ENCODE measurements around the gene ANKRD7. TPM values are rescaled to one million over a fixed set of nuclear protein-coding genes. Genes with fewer than 3 reads are reported as not detected.
A peak's percentile ranks its signal among the peaks of the same experiment; 100 is the strongest.

The ANKRD7 gene, protein sequence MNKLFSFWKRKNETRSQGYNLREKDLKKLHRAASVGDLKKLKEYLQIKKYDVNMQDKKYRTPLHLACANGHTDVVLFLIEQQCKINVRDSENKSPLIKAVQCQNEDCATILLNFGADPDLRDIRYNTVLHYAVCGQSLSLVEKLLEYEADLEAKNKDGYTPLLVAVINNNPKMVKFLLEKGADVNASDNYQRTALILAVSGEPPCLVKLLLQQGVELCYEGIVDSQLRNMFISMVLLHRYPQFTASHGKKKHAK
- polyA plus RNA-seq, result not detected

DNA sequence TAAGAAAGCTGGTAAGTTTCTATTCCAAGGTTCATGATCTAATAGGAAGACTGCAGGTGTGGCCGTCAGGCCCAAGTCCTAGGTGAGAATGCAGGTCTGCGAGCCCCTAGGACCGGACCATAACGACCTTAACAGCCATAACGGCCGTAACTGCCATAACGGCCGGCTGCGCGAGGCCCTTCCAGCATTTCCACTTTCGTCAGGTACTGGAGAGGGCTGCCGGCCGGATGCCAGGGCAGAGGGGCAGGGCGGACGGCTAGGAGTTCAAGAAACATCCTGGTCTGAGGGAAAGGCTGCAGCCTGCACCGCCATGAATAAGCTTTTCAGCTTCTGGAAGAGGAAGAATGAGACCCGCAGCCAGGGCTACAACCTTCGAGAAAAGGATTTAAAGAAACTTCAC, at the start of gene ANKRD7:
Gene ANKRD7 (plus strand): TSS at position 184 of the 400 bp plus-strand sequence. CDS start 127 bp downstream, at position 311.
- Mint-ChIP-seq H3K4me3 (no peak within 1 kb of the TSS), H3K4me1 (no peaks in the 10 kb centered on the region), H3K27me3 (ENCODE audit: low read depth in 3 of 3) (peaks cover 2 to 5% (median 2%) of the 10 kb centered on the region in 3 donors), H3K36me3 (no peaks in the 10 kb centered on the region), H3K27ac (no peak within 1 kb of the TSS), H3K9me3 (no peaks in the 10 kb centered on the region)
- DNase-seq, result no peak

DNA sequence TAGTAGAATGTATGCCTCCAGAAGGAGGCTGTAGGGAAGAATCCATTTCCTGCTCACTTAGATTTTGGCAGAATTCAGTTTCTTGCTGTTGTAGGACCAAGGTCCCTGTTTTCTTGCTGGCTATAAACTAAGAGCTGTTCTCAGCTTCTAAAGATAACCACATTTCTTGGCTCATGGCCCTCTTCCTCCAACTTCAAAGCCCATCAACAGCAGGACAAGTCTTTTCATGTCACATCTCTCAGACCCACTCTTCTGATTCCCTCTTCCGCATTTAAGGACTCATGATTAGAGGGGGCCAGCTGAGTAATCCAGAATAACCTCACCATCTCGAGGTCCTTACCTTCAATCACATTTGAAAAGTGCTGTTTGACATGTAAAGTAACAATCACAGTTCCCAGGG, 48.8 kb upstream of the ANKRD7 start:
- Mint-ChIP-seq H3K4me3 (no peak overlapping the region), H3K9me3 (no peaks in the 10 kb centered on the region), H3K27me3 (ENCODE audit: low read depth in 3 of 3) (peaks cover 1 to 9% (median 9%) of the 10 kb centered on the region in 3 donors), H3K27ac (no peak overlapping the region), H3K4me1 (no peaks in the 10 kb centered on the region), H3K36me3 (no peaks in the 10 kb centered on the region)
- no peak for DNase-seq

DNA sequence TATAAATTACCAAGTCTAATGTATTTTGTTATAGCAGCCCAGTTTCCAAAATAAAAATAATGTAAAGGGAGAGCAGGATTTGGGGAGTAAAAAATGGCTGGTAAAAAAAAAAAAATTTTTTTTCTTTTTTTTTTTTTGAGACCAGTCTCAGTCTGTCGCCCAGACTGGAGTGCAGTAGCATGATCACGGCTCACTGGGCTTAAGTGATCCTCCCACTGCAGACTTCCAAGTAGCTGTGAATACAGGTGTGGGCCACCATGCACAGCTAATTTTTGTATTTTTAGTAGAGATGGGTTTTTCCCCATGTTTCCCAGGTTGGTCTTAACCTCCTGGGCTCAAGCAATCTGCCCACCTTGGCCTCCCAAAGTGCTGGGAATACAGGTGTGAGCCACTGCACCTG, 45.3 kb upstream of the ANKRD7 start:
- no peaks in the 10 kb centered on the region for H3K9me3 Mint-ChIP-seq
- H3K4me3 Mint-ChIP-seq, result no peak overlapping the region

DNA sequence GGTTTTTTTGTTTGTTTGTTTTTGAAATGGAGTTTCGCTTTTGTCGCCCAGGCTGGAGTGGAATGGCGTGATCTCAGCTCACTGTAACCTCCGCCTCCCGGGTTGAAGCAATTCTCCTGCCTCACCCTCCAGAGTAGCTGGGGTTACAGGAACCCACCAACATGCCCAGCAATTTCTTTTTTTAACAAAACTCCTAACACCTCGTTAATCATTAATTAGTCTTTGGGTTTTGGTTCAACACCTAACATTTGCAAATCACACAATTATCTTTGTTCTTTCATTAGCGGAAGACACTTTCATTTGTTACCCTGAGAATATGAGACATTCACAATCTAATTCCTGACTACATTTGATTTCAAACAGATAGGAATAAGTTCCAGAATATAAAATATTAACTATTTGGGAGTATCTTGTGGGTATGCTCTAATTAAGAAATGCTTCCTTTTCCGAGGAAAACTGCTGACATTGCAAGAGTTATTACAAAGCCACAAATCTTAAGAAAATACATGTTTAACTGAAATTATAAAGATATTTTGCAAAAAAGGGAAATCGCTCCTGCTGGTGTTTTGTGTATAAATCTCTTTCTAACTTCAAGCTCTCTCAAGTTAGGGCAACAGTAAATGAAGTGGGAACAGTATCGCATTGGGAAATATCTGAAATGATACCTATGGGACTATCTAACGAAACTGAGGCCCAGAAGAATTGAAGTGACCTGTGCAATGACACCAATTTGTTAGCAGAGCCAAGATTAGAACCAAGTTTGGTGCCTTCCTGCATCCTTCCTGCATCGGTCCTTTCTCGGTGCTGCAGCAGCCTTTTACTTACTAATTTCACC, 41.7 kb upstream of the ANKRD7 start:
- peak in 1 of 3 donors; percentile 4 for DNase-seq
- Mint-ChIP-seq H3K27ac (peak overlapping the region; percentile 98 to 100 (median 98)), H3K27me3 (ENCODE audit: low read depth in 3 of 3) (peaks cover 7 to 20% (median 8%) of the 10 kb centered on the region in 3 donors), H3K9me3 (no peaks in the 10 kb centered on the region), H3K4me3 (peak overlapping the region; percentile 91 to 99 (median 95)), H3K36me3 (peaks cover 0 to 4% (median 0%) of the 10 kb centered on the region in 3 donors), H3K4me1 (peaks cover 42 to 54% of the 10 kb centered on the region in 2 donors)

More for the DNA sequence above, 45.3 kb upstream of the ANKRD7 start:
- H3K36me3 Mint-ChIP-seq, result peaks cover 0 to 4% (median 0%) of the 10 kb centered on the region in 3 donors
- H3K4me1 Mint-ChIP-seq, result peaks cover 16 to 19% of the 10 kb centered on the region in 2 donors
- no peak for DNase-seq
- peaks cover 5 to 15% (median 11%) of the 10 kb centered on the region in 3 donors for H3K27me3 Mint-ChIP-seq (ENCODE audit: low read depth in 3 of 3)
- H3K27ac Mint-ChIP-seq, result no peak overlapping the region

DNA sequence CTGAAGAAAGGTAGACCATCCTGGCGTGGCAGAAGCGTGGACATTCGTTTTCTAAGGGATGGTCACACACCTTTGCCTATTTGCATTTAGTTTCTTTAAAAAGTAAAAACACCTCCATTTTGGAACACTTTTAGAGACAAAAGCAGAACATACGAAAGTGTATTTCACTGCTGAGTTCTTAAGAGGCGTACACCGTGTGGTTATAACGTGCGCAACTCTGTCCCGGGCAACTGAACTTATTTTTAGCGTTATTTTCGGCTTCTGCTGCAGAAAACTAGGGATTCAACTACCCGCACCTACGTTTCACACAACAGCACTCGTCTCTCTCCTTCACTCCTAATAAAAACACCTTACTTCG, 41.1 kb upstream of the ANKRD7 start:
- H3K9me3 Mint-ChIP-seq, result no peaks in the 10 kb centered on the region
- peaks cover 0 to 9% (median 5%) of the 10 kb centered on the region in 3 donors for H3K36me3 Mint-ChIP-seq
- peaks cover 7 to 21% (median 8%) of the 10 kb centered on the region in 3 donors for H3K27me3 Mint-ChIP-seq (ENCODE audit: low read depth in 3 of 3)
- H3K27ac Mint-ChIP-seq, result peak overlapping the region; percentile 98 to 100 (median 98)
- no peak for DNase-seq
- peaks cover 44 to 60% of the 10 kb centered on the region in 2 donors for H3K4me1 Mint-ChIP-seq
- peak overlapping the region; percentile 91 to 99 (median 95) for H3K4me3 Mint-ChIP-seq

DNA sequence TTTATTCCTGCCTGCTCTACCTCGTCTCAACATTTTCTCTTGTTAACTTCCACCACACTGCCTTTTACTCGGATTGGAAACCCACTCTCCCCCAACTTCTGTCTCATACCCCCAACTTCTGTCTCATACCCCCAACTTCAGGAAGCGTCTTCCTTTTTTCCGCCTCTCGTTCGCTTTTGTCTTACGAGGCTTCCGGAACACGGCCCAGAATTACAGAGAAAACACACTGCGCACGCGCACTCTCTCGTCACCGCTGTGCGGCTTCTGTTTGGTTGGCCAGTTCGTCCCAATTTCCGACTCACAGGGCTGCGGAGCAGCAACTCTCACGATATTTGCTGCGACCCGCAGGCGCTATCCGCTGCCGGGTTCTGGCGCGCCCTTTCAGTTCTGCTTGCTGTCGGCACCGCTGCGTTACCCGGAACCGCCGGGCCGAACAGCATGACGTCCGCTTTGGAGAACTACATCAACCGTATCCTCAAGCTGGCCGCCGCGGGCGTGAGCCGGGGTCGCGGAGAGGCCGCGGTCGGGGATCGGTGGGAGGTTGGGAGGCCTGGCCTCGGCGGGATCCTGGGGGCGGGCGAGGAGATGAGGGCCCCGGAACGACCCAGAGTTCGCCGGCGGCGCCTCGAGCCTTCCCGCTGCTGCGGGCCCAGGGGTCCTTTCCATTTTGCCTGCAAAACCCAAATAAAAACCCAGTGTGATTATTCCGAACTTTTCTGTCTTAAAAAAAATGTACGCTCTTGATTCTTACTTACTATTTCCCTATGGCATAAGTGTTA, 40.5 kb upstream of the ANKRD7 start, which contains the start of gene LSM8:
Gene LSM8 (plus strand): TSS at position 379 of the 779 bp plus-strand sequence. CDS start 60 bp downstream, at position 439.
- Mint-ChIP-seq H3K4me1 (peaks cover 44 to 61% of the 10 kb centered on the region in 2 donors), H3K4me3 (peak within 1 kb of the TSS; percentile 91 to 99 (median 95)), H3K27me3 (ENCODE audit: low read depth in 3 of 3) (peaks cover 7 to 21% (median 8%) of the 10 kb centered on the region in 3 donors), H3K27ac (peak within 1 kb of the TSS; percentile 98 to 100 (median 98)), H3K9me3 (no peaks in the 10 kb centered on the region), H3K36me3 (peaks cover 0 to 9% (median 7%) of the 10 kb centered on the region in 3 donors)
- peak; percentile 97 to 98 (median 98) for DNase-seq

DNA sequence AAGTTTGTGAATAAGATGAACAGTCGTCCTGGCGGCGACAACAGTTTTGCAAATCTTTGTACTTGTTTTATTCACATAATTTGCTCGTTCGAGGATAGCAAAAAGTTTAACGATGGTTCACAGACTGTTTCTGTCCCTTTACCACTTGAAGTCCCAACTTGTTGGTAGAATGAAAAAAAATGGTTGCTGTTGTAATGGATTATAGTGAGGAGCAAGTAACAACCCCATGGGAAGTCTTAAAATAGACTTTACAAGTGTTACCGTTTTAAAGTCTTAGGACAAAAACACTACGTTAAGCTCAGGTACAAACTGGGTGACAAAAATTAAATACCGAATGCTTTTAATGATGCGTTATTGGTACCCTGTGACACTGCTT, 40.0 kb upstream of the ANKRD7 start:
- DNase-seq, result no peak
- Mint-ChIP-seq H3K4me3 (peak overlapping the region; percentile 91 to 99 (median 95)), H3K36me3 (peaks cover 0 to 9% (median 7%) of the 10 kb centered on the region in 3 donors)

DNA sequence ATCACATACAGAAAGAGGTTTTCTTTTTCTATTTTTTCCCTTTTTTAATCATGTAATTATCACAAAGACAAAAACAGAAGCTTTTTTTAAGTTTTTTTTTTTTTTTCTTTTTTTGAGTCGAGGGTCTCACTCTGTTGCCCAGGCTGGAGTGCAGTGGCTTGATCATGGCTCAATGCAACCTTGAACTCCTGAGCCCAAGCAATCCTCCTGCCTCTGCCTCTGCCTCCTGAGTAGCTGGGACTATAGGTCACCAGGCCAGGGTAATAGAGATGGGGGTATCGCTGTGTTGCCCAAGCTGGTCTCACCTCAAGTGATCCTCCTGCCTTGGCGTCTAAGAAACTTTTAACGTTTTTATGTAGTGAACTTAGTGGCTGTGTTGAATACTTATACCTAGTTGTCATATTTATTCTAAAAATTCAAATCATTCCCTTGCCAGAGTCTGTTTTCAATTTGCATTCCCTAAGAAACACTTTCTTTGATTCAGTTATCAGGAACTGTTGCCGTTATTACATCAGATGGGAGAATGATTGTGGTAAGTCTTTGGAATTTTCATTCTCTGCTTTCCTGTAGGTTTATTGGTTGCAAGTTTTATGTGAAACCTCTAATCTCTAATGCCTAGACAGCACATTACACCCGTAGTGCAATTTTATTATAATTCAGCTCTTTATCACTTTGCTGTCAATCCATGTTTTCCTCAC, 39.2 kb upstream of the ANKRD7 start:
- peaks cover 0 to 10% (median 9%) of the 10 kb centered on the region in 3 donors for H3K36me3 Mint-ChIP-seq
- H3K27me3 Mint-ChIP-seq (ENCODE audit: low read depth in 3 of 3), result peaks cover 6 to 21% (median 7%) of the 10 kb centered on the region in 3 donors
- H3K9me3 Mint-ChIP-seq, result no peaks in the 10 kb centered on the region
- H3K4me1 Mint-ChIP-seq, result peaks cover 44 to 68% of the 10 kb centered on the region in 2 donors
- DNase-seq, result no peak
- H3K27ac Mint-ChIP-seq, result peak overlapping the region; percentile 46 to 98 (median 93)
- H3K4me3 Mint-ChIP-seq, result peak overlapping the region; percentile 91 to 99 (median 95)

More for the DNA sequence above, 40.0 kb upstream of the ANKRD7 start:
- H3K27me3 Mint-ChIP-seq (ENCODE audit: low read depth in 3 of 3), result peaks cover 7 to 21% (median 8%) of the 10 kb centered on the region in 3 donors
- peak overlapping the region; percentile 98 to 100 (median 98) for H3K27ac Mint-ChIP-seq
- H3K4me1 Mint-ChIP-seq, result peaks cover 44 to 62% of the 10 kb centered on the region in 2 donors
- no peaks in the 10 kb centered on the region for H3K9me3 Mint-ChIP-seq

DNA sequence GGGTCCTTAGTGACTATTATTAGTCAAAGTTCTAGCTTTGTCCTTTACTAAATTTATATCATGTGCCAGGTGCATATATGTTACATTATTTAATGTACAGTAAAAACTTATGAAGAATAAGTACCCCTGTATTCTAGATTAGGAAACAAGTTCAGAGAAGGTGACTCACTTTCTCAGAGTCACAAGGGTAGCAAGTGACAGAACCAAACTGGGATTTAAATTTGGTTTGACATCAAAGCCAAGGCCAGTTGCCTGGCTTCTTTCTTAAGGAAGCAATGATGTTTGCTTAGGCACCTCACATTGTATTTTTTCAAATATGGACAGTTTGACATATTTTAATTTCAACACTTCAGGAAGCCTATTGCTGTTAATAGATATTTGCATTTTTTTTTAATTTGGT, 38.0 kb upstream of the ANKRD7 start:
- no peaks in the 10 kb centered on the region for H3K9me3 Mint-ChIP-seq
- peaks cover 44 to 68% of the 10 kb centered on the region in 2 donors for H3K4me1 Mint-ChIP-seq
- H3K27ac Mint-ChIP-seq, result peak overlapping the region in 5 of 6 donors; percentile 15 to 98 (median 55)

DNA sequence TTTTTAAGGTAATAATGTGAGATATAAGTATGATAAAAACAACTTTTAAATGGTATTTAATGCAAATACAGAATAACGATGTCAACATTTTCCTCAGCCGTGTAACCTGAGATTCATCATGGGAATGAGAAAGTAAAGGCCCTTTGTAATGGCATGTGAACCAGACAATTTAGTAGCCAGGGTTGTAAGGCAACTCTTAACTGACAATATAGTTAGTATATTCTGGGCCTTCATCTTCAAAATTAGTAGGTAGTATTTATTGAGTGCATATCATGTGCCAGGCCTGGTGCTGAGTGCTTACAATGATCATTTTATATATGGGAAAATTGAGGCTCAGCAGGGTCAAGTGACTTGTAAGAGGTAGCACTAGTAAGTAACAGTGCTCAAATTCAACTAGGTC, 29.9 kb upstream of the ANKRD7 start:
- Mint-ChIP-seq H3K36me3 (peaks cover 0 to 13% (median 6%) of the 10 kb centered on the region in 3 donors), H3K27me3 (ENCODE audit: low read depth in 3 of 3) (no peaks in the 10 kb centered on the region), H3K4me1 (peaks cover 4 to 13% of the 10 kb centered on the region in 2 donors), H3K27ac (no peak overlapping the region), H3K4me3 (no peak overlapping the region), H3K9me3 (no peaks in the 10 kb centered on the region)
- DNase-seq, result no peak

More for the DNA sequence above, 38.0 kb upstream of the ANKRD7 start:
- peaks cover 0 to 10% (median 9%) of the 10 kb centered on the region in 3 donors for H3K36me3 Mint-ChIP-seq
- peak overlapping the region in 4 of 5 donors; percentile 15 to 71 (median 42) for H3K4me3 Mint-ChIP-seq
- no peak for DNase-seq
- peaks cover 6 to 21% (median 7%) of the 10 kb centered on the region in 3 donors for H3K27me3 Mint-ChIP-seq (ENCODE audit: low read depth in 3 of 3)

DNA sequence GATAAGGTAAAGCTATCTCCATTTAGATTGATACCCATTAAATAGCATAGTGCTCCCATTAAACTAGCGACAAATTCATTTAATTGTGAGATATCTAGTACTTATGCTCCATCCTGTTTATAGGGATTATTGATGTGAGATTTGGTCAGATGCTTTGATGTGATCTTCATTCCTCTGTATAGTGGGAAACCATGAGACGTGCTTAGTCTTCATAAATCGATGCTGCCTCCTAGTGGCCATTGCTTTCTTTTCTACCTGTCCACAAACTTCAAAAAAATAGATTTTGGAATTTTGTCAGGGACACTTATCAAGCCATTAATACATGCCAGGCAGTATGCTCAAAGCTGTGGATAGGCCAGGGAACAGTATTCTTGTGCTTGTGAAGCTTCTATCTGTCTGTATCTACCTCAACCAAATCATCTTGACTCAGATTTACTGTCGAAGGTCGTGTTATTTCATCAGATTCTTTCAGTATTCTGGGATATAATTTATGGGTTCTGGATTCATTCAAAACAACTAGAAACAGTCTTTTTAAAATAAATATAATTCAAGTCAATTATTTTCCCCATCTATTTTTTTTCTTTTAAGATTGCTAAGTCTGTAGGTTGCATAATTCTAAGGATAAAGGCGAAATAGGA, 28.5 kb upstream of the ANKRD7 start:
- H3K9me3 Mint-ChIP-seq, result no peaks in the 10 kb centered on the region
- peaks cover 0 to 10% (median 6%) of the 10 kb centered on the region in 3 donors for H3K36me3 Mint-ChIP-seq
- H3K4me1 Mint-ChIP-seq, result peaks cover 4 to 7% of the 10 kb centered on the region in 2 donors
- DNase-seq, result peak; percentile 39 to 42 (median 41)
- H3K27me3 Mint-ChIP-seq (ENCODE audit: low read depth in 3 of 3), result no peaks in the 10 kb centered on the region
- peak overlapping the region in 5 of 6 donors; percentile 31 to 75 (median 36) for H3K27ac Mint-ChIP-seq
- H3K4me3 Mint-ChIP-seq, result no peak overlapping the region

DNA sequence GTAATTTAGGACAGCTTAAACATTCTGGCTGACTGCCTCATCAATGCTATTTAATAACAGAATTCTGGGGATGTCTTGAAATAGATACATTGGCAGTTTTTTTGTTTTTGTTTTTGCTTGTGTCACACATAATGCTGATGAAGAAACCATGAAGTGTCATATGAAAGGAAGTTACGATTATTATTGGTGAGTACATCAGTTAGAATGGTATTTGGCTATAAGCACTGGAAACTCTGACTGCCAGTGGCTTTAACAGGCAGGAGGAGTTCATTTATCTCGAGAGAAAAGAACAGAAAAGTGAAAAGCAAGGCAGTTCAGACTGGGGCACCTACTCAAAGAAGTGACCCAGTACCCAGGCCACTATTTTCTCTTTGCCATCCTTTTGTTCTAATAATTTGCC, 22.4 kb upstream of the ANKRD7 start:
- no peaks in the 10 kb centered on the region for H3K36me3 Mint-ChIP-seq
- H3K27ac Mint-ChIP-seq, result peak overlapping the region in 1 of 6 donors; percentile 21
- H3K4me1 Mint-ChIP-seq, result no peaks in the 10 kb centered on the region
- H3K9me3 Mint-ChIP-seq, result no peaks in the 10 kb centered on the region
- no peak for DNase-seq
- peaks cover 0 to 2% (median 0%) of the 10 kb centered on the region in 3 donors for H3K27me3 Mint-ChIP-seq (ENCODE audit: low read depth in 3 of 3)
- H3K4me3 Mint-ChIP-seq, result no peak overlapping the region

Measured in immature natural killer cell (primary cell).